Measurements from ENCODE around the gene DHPS.
"Not testable (repeated sequence)": the region's sequence is repeated elsewhere in the genome, so short reads cannot be mapped to it uniquely, and the experiment has no call there.

Gene DHPS

DNA sequence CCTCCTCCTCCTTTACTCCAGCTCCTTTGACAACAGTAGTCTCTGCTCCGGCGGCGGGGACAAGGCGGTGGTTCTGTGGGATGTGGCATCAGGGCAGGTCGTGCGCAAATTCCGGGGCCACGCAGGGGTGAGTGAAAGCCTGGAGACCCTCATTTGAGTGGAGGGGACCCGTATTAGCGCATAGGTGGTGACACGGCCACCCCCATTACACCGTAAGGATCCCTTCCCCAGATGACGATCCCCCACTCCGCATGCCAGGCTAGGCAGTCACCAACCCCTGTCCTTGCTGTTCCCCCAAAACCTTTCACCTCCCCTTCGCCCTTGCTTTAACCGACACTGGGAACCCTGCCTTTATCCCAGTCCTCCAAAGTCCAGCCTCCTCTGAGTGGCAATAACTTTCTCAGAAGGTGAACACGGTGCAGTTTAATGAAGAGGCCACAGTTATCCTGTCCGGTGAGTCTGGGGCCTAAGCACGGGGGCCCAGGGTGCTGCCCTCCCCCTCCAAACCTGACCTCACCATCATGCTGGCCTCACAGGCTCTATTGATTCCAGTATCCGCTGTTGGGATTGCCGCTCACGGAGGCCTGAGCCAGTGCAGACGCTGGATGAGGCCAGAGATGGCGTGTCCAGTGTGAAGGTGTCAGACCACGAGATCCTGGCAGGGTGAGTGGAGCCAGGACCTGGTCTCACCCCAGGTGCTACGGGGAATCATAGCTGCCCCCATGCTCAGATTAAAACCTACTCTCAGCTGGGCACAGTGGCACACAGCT, 11.3 kb downstream of the DHPS start:
- DNase-seq = no peak

DNA sequence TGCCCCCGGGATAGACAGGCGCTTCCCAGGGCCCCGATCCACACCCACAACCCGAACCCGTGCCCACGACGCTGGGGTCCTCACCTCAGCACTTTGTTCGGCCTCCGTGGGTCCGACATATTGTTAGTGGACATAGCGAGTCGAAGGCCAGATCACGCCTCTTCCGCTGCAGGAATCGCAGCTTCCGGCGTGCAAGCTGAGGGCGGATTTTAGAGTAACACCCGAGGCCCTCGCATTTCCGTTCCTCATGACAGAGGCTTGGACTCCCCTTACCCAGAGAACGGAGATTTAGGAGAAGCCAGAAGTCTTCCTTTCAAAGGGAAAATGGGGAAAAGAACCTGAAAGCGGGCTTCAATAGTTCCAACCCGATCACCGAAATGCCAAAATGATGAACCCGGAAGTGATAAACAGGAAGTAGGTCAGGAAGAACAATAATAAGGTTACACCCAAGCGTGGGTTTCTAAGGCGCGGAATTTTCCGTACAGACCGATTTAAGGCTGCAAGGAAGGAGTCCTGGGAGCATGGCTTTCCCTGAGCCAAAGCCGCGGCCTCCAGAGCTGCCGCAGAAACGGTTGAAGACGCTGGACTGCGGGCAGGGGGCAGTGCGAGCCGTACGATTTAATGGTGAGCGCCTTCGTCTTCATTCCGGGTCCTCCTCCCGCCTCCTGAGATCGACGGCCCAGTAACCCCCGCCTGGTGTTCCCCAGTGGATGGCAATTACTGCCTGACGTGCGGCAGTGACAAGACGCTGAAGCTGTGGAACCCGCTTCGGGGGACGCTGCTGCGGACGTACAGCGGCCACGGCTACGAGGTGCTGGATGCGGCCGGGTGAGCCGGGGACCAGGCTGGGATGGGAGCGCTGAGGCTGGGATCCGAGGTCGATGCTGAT, 12.2 kb downstream of the DHPS start:
- DNase-seq = peak; percentile 79

DNA sequence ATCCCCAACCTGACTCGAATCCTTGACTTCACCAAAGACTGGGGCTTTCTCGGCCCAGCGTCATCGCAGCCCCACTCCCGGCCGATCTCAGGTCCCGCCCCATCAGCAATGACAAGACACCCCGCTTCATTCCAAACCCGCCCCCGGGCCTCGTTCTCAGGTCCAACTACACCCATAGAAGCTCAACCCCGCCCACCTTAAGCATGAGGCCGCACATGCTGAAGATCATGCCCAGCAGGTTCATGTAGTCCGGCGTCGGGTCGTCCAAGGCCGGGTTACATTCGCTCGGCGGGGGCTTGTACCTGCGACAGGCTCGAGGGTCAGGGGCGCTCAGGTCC, 12.8 kb downstream of the DHPS start:
- no peak for DNase-seq

DNA sequence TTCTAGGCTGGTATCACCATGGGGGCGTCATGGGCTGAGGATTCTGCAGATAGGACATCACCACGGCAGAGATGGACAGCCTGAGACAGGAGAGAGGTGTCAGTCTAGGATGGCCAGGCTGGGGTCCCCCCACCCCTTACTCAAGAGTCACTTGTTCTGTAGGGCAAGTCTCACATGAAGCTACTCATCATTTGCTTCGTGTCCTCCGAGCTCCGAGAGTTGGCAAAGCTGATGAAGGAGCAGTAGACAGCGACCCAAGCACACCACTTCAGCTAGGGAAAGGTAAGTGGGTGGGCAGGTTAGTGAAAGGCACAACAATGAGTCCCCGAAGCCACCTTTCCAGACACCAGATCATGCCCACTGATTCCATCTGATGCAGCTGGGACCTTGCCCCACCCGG, 13.3 kb downstream of the DHPS start:
- no peak for DNase-seq

DNA sequence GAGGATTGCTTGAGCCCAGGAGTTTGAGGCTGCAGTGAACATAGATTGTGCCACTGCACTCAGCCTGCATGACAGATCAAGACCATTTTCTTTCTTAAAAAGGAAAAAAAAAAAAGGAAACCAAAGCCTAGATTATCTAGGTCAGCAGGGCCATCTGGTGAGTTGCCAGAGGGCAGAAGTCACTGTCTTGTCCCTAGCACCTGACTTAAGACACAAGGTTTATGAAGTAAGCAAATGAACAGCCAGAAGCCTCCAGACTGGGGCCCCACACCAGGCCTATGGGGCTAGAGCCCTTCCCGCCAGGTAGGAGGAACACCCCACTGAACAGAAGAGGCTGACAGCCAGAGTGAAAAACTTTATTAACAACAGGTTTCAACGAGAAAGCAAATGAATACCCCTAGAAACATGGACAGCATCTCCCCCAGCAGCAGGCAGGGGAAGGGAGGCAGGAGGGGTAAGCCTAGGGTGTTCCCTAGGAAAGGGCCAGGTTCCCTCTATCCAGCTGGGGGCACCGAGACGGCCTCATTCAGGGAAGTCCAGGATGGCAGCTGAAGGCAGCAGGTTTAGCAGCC, 13.9 kb downstream of the DHPS start:
- DNase-seq = no peak

DNA sequence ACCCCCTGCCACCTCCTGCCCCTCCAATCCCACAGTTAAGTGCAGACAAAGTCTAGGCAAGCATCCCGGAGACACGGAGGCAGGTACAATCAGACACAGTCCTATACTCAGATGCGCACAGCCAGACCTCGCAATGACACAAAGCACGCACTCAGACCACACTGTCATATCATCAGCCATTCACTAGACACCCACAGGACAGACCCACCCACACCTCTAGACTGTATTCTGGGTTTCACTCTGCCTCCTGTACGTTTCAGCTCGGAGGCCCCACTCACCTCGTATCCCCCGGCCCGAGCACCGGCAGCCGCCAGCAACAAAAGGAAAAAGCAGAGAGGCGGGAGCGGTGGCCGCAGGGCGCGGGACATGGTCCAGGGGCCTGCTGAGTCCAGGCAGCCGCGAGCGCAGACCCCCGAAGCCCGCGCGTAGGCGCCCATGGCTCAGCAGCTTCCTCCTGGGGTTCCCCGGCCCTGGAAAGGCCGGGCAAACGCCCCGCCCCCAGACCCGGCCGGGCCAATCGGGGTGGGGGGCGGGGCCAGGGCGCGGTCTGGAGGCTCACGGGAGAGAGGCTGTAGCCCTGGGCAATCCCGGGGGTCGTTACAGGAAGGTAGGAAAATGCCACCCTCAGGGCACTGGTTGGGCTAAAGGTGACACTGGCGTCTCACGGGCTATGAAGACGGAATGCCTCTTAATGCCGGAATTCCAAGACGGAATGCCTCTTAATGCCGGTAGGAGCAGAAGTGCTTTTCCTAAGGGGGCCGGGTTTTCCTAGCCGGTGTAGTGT, 15.2 kb downstream of the DHPS start, which contains the start of the genes MAN2B1 and WDR83:
TSS of gene MAN2B1 (minus strand) at position 478 of the 784 bp plus-strand sequence. CDS start at position 437, 41 bp downstream.
TSS of gene WDR83 (plus strand) at position 543 of the 784 bp plus-strand sequence. CDS start 2,984 bp downstream, outside the sequence.
- peak; percentile 49 for DNase-seq

DNA sequence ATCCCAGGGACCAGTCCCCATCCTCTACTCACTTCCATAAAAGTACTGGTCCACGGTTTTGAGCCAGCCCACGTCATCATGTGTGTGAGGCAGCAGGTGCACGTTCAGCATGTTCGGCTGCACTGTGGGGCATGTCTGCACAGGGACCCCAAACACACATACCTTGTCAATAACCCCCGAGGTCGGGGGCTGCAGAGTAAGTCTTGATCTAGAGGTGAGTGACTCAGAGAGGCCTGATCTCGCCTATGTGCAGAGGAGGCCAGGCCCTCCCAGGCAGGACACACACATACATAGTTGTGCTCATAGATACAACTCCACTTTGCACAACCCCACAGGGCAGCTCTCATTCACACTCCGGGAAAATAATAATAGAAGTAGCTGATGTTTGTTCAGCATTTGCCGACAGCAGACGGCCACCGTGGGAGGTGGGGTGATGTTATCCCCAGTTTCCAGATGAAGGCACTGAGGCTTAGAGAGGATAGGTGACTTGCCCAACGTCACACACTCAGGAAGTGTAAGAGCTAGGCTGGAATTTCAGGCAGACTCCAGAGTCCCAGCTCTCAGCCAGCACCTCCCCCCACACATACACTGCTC, 15.9 kb downstream of the DHPS start:
- DNase-seq = no peak

DNA sequence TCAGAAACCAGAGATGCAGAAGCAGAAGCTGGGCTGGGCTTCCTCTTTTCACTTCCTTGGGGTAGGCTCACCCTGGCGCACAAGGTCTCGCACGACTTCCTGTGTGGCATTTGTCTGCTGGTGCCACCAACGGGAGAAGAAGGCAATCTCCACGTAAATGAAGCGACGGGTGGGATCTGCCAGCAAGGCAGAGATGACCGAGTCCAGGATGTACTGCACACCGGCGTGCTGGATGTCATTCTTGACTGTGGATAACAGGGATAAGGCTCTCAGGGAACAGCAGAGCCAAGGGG, 16.5 kb downstream of the DHPS start:
- DNase-seq = no peak

DNA sequence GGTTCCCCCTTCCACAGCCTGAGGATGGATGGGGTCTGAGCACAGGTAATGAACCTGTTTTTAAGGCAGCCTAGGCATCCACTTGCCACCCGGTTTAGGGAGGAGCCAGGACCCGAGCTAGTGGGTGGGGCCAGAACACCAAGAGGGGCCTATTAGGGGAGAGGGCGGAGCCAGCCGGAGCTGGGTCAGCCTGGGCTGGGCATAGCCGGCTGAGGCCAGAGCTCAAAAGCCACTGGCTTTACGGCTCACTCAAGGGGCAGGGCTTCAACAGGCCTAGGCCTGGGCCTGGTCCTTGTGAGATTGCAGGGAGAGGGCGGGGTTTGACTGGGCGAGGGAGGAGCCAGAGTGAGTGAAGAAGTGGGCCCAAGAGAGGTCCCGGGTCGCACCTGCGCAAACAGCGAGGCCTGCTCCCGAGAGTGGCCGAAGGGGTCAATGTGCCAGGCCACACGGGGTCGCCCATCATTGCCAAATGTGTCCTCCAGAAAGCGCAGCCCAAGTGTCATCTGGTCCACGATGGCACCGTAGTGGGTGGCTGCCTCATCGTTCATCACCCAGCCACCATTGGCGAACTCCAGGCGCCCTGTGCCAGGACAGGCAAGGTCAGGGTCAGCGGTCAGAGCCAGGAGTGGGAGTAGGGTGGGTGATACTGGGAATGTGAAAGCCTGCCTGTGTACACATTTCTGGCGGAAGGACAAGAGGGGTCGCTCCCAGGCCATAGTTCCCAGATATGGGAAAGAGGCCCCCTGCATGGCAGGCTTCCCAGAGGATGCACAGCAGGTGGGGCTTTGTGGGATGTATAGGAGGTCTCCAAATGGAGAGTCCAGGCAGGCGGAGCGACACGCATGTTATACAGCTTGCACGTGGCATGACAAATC, 17.0 kb downstream of the DHPS start:
- DNase-seq = no peak

DNA sequence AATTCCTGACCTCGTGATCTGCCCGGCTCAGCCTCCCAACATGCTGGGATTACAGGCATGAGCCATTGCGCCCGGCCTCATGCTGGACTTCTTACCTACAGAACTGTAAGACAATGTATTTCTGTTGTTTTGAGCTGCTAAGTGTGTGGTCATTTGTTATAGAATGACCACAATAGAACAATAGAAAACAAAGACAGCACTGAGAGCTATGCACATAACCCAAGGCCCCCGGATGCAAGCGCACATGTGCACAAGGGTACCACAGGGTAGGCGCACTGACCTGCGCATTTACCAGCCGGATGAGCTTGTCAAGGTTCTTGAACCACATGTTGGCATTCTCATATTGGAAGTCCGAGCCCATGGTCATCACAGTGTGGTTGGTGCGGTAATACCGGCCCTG, 20.7 kb downstream of the DHPS start:
- DNase-seq = no peak

DNA sequence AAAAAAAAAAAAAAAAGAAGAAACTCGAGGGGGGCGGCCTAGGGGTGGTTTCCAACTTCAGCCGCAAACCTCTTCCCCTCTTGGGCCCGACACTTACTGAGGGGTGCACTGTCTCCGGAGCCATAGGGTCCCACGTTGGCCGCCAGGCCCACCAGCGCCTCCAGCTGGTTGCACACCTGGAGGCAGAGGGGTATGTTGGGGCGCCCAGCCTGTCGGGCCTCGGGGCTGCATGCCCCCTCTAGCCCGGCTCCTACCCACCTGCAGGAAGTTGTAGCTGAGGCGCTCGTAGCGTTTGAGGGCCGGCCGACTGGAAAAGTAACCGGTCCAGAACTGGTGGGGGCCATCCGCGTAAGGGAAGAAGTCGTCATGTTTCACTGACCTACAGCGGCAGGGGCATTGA, 23.7 kb downstream of the DHPS start:
- no peak for DNase-seq

DNA sequence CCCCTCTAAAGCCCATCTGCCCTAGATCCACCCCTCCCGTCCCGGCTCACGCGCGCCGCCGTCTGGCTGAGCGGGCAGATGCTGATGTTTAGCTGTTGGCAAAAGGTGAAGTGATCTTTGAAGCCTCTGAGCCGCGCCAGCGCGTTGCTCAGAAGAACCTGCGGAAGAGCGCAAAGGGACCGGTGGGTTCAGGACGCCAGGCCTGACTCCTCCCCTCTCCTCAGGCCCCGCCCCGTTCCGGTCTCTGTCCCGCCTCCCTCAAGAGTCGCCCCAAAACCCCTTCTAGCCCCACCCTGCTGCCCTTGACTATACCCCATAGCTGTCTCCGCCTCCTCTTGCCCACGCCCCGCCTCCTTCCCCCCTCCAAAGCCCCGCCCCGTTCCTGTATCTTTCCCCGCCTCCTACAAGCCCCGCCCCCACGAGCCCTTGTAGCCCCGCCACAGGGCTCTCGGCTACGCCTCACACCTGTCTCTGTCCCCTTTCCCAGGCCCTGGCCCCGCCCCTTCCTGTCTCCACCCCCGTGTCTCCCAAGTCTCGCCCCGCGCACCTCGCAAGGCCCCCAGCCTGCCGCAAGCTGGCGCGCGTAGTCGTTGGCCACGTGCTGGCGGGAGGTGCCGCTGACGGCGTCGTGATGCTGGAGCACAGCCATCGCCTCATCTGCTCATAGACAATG, 24.6 kb downstream of the DHPS start:
- no peak for DNase-seq

DNA sequence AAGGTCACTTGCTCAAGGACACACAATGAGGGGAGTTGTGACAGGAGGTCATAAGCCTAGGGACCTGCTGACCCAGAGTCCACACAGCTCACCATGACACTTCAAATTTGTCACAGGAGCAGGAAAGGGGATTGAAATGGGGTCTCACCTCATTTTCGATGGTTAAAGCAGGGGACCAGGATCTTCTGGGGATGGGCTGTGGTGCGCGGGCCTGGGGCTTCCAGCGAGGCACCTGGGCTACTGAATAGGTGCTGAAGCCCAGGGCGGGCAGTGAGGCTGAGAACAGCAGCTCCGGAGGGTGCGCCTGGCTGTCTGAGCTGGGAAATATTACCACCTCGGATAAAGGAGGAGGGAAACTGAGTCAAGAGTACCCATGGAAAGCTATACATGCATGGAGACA, 26.1 kb downstream of the DHPS start:
- DNase-seq = no peak

DNA sequence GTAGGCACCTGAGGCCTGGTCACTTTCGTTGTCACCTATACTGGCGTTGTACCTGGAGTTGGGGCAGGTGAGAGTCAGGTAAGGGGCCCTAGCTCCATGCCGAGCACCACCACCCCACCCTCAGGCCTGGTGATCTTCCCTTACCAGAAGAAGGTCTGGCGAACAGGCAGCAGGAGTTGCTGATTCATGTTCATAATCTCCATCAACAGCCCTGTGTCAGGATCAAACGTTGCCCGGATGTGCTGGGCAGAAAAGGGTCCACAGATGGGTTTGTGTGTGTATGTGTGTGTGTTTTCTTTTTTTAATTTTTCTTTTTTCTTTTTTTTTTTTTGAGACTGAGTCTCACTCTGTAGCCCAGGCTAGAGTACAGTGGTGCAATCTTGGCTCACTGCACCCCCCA, 29.5 kb downstream of the DHPS start:
- DNase-seq = no peak

DNA sequence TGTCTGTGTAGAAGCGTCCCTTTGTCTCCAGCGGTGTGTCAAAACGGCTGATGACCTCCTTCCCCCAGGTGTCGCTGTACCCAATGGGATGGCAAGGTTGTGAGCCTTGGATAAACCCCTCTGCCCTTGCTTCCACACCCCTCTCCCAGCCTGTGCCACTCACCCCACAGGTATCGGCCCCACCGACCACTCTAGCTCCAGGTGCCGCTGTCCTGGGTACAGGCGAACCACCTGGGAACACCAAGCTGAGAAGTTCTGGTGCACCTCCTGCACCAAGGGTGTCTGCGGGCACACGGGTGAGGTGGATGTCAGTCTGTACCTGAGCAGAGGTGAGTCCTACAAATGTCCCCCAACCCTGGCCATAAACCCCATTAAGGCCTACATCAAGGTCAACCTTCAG, 31.7 kb downstream of the DHPS start:
- no peak for DNase-seq

DNA sequence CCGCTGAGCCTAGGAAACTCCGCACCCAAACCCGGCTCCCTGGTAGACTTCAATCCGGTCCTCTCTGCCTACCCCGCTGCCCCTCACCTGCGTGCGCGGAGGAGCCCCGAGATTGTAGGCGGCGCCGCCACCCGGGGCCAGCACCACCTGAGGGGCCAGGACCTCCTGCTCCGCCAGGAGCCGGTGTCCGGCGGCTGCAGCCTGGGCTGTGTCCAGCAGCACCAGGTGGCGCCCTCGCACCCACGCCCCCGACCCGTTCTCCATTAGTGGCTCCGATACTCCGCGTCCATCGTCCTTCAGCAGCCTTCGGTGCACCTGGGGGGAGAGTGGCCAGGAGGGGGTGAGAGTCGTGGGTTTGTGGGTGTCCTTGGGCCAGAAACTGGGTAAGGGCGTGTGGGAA, 33.6 kb downstream of the DHPS start:
- DNase-seq = no peak

DNA sequence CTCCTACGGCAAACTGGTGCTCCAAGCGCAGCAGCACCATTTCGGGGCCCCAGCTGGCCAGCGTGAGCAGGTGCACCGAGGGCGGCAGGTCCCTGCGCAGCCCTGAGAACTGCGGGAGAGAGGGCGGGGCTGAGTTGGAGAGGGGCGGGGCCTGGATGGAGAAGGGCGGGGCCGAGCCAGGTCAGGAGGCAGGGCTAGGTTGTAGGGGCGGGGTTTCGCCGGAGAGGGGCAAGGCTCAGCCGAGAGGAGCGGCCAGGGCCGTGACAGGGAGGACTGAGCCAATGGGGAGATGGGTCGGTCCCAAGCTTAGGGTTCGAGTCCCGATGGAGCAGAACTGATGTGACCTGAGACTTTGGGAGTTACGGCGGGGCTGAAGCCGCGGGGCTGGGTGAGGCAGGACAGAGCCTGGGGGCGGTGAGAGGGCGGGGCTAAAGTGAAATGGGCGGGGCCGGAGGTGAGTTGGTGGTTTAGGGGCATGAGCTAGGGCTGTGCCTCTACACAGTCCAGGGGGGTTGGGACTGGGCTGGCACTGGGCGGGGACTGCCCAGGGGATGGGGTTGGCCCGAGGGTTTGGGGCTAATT, 34.1 kb downstream of the DHPS start:
- DNase-seq = no peak

DNA sequence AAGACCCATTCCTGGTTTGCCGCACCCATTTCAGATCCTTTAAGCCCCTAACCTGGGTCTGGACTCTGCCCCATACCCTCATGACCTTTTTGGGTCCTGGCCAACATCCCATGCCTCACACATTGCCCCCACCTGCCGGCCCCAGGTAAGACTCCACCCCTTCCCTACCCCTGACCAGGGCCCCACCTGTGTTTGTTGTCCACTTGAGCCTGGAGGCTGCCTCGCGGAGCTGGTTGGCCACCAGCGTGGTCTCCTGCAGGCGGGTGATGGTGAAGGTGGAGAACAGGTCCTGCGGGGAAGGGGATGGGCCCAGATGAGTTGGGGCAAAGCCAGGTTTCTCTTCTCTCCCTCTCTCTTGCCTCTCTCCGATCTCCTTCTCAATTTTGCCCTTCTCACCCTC, 34.6 kb downstream of the DHPS start:
- no peak for DNase-seq

DNA sequence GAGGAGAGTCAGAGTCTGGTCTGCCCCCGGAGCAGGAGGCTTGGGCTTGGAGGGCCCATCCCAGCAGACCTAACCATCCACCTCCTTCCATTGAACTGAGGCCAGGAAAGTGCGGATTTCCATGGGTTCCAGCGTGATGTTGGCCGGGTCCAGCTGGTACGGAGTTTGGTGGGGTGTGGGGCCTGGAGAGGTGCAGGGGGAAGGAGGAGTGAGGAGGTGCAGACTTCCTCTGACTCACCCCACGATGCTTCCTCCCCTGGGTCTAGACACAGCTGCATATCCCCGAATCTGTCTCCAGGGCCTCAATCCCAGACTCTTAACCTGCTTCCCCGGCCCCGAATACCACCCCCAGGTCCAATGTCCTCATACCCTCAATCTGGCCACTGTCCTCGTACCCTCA, 35.1 kb downstream of the DHPS start:
- DNase-seq = no peak

DNA sequence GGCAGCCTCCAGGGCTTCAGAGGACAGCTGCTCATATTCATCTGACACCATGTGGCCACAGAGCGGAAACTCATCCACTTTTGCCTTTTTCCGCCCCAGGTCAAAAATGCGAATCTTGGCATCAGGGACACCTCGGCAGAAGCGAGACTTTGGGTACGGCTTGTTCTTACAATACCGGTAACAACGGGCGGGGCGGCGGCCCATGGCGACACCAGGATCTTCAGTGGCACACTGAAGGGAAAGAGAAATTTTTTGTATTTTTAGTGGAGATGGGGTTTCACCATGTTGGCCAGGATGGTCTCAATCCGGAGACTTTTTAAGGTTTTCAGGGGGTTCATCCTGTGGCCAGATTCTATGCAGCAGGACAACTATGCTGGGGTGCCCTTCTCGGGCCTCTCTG, 38.0 kb downstream of the DHPS start:
- DNase-seq = not testable (repeated sequence)

DNA sequence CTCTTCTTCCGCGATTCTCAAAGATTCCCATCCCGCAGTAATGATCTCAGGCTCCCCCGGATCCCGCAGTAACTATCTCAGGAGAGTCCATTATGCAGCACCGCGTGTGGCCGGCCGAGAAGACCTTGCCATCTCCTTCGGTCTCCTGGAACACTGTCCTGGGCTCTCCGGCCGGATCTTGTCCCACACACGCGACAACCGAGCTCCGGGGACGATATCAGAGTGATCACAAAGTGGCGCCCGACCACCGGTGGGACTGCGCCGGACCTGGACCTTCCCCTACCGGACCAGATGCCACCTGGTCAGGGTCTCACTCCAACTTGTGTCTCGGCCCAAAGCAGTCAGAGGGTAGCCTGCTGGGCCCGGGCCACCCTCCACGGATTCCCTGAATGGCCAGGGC, 39.2 kb downstream of the DHPS start:
- DNase-seq = no peak
